Natural killer cell treated with Interleukin-12 subunit alpha and Interleukin-12 subunit beta and Interleukin-15 and Interleukin-18, amount 100 ng/mL, for 72 hours (primary cell): ENCODE measurements around the gene KAT2B. TPM values are rescaled to one million over a fixed set of nuclear protein-coding genes. Genes with fewer than 3 reads are reported as not detected.

Experiments
- ATAC-seq, 2 donors: fragments of 150-1000 bp; cut with Tn5 transposase in 1 of 2; sonication (Bioruptor Pico), chemical (Tn5 transposase) in 1 of 2; 2 replicates each; pipeline ENCODE4 v1.10.0; 2021
- DNase-seq: peaks from one replicate; pipeline ENCODE4 v3.0.0; 2022; ENCODE audit warnings: low spot score
- H3K27ac Mint-ChIP-seq, 2 donors: 1 replicate in 1 of 2; 2 replicates in 1 of 2; pipeline ENCODE4 v1.8.0; 2022; ENCODE audit warnings: mixed read lengths in 2 of 2, mild to moderate bottlenecking in 1 of 2, moderate library complexity in 1 of 2
- H3K27me3 Mint-ChIP-seq, 2 donors: 1 replicate in 1 of 2; 2 replicates in 1 of 2; pipeline ENCODE4 v1.8.0; 2022; ENCODE audit warnings: mixed read lengths in 2 of 2
- H3K36me3 Mint-ChIP-seq: one replicate; pipeline ENCODE4 v1.8.0; 2022; ENCODE audit warnings: mixed read lengths
- H3K4me1 Mint-ChIP-seq, 2 donors: 1 replicate in 1 of 2; 2 replicates in 1 of 2; pipeline ENCODE4 v1.8.0; 2022; ENCODE audit warnings: low read depth in 2 of 2, mixed read lengths in 2 of 2, mild to moderate bottlenecking in 1 of 2
- H3K4me3 Mint-ChIP-seq: one replicate; pipeline ENCODE4 v1.8.0; 2022; ENCODE audit warnings: mixed read lengths
- H3K9me3 Mint-ChIP-seq: 2 replicates; pipeline ENCODE4 v1.8.0; 2022; ENCODE audit warnings: mixed read lengths
- total RNA-seq, 2 donors: library from RNA; stranded (reverse); gene quantifications; one replicate each; pipeline ENCODE4 v1.2.3, GENCODE V29; 2022

The KAT2B gene
- total RNA-seq, 2 donors from 2014 or later, result 78.4 to 88.3 TPM

DNA sequence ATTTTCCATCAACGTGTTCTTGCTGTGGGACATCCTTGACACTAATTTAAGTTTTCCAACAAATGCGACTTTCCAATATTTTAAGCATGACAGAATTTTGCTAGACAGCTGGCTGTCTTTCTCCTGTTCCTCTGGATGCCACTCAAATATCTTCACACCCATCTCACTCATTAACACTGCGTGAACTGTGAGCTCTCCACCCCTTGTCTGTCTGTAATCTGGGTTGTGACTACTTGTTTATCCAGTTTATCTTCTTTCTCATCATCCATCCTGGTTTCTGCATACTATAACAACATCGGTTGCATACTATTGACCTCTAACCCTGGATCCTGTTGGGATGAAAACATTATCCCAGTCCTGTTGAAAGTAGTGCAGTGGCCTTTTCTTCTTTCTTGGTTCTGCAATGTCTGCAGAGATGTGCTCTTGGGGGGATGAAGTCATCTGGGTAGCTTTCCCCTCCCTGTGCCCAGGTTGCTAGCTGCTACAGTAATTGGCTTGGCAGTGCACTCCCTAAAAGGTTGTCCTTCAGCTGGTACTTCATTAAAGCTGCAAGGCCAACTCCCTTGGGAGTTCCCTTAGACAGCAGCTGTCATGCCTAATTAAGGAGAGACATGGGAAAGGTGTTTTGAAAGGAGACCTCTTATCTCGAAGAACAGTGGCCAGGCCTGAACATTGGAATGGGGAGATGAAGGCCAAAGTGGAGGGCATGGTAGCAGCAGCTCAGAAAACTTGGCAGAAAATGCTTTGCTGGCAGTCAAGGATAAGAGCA is 24.7 kb downstream of the KAT2B start:
- ATAC-seq, result no peak
- peaks cover 1% of the 10 kb centered on the region for H3K36me3 Mint-ChIP-seq
- DNase-seq, result no peak
- H3K27me3 Mint-ChIP-seq, result no peaks in the 10 kb centered on the region
- peaks cover 60 to 76% of the 10 kb centered on the region in 2 donors for H3K4me1 Mint-ChIP-seq
- H3K27ac Mint-ChIP-seq, result peak overlapping the region; percentile 20 to 45
- no peaks in the 10 kb centered on the region for H3K9me3 Mint-ChIP-seq
- peak overlapping the region; percentile 39 for H3K4me3 Mint-ChIP-seq

DNA sequence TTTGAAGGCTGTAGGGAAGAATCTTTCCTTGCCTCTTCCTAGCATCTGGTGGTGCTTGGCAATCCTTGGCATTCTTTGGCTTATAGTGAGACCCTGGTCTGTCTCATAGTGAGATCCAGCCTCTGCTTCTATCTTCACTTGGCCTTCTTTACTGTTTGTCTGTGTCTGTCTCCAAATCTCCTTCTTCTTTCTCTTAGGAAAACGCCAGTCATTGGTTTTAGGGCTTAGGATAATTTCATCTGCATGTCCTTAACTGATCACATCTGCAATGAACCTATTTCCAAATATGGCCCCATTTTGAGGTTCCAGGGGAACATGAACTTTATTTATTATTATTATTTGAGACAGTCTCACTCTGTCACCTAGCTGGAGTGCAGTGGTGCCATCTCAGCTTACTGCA is 25.8 kb downstream of the KAT2B start:
- no peak for ATAC-seq
- Mint-ChIP-seq H3K27me3 (no peaks in the 10 kb centered on the region), H3K27ac (peak overlapping the region; percentile 14 to 45), H3K4me1 (peaks cover 55 to 74% of the 10 kb centered on the region in 2 donors), H3K4me3 (no peak overlapping the region), H3K36me3 (no peaks in the 10 kb centered on the region), H3K9me3 (no peaks in the 10 kb centered on the region)
- no peak for DNase-seq

- Mint-ChIP-seq H3K36me3 (no peaks in the 10 kb centered on the region), H3K27me3 (no peaks in the 10 kb centered on the region), H3K27ac (peak overlapping the region; percentile 59 to 90), H3K4me3 (peak overlapping the region; percentile 13), H3K4me1 (peaks cover 59 to 76% of the 10 kb centered on the region in 2 donors), H3K9me3 (no peaks in the 10 kb centered on the region)
- DNase-seq (no peak), ATAC-seq (no peak)
Observed at GRCh38 chr3:20066850-20067617, 26.8 kb downstream of the KAT2B start.

GRCh38 chr3:20068512-20069177 is 28.4 kb downstream of the KAT2B start:
- Mint-ChIP-seq H3K36me3 (peaks cover 5% of the 10 kb centered on the region), H3K27me3 (no peaks in the 10 kb centered on the region), H3K9me3 (no peaks in the 10 kb centered on the region), H3K4me1 (peaks cover 60 to 81% of the 10 kb centered on the region in 2 donors), H3K27ac (peak overlapping the region; percentile 73 to 90), H3K4me3 (peak overlapping the region; percentile 50)
- ATAC-seq (peak in 1 of 2 donors; percentile 67), DNase-seq (no peak)

- DNase-seq (no peak), ATAC-seq (peak in 1 of 2 donors; percentile 57)
- Mint-ChIP-seq H3K4me3 (peak overlapping the region; percentile 50), H3K4me1 (peaks cover 57 to 76% of the 10 kb centered on the region in 2 donors), H3K27me3 (no peaks in the 10 kb centered on the region), H3K36me3 (peaks cover 5% of the 10 kb centered on the region), H3K9me3 (no peaks in the 10 kb centered on the region), H3K27ac (peak overlapping the region; percentile 73 to 90)
Observed at GRCh38 chr3:20069178-20069532, 28.9 kb downstream of the KAT2B start.

- Mint-ChIP-seq H3K9me3 (no peaks in the 10 kb centered on the region), H3K36me3 (peaks cover 5% of the 10 kb centered on the region), H3K4me3 (no peak overlapping the region), H3K27me3 (no peaks in the 10 kb centered on the region), H3K4me1 (peaks cover 45 to 56% of the 10 kb centered on the region in 2 donors), H3K27ac (peak overlapping the region in 1 of 2 donors; percentile 79)
- DNase-seq (no peak), ATAC-seq (no peak)
Observed at GRCh38 chr3:20071175-20071574, 30.9 kb downstream of the KAT2B start.

DNA sequence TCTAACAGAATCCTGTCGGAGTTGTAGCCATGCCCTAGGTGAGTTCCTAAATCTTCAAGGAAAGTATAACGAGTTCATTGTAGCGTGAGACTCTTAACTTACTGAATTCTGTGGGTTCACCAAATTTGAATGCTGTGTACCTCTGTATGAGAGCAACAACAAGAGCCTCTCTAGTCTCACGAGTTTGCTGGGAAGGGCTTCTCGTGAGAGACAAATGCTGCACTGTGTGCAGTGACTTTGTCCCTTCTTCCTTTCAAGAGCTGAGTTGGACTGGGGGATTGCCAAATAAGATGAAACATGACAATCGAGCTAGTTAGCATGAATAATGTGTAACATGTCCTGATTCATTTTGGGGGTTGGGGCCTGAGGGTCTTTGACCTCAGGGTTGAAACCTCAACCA is 32.2 kb downstream of the KAT2B start:
- no peak for DNase-seq
- ATAC-seq, result no peak
- Mint-ChIP-seq H3K36me3 (peaks cover 5% of the 10 kb centered on the region), H3K27me3 (no peaks in the 10 kb centered on the region), H3K4me1 (peaks cover 42 to 47% of the 10 kb centered on the region in 2 donors), H3K9me3 (no peaks in the 10 kb centered on the region), H3K27ac (peak overlapping the region in 1 of 2 donors; percentile 10), H3K4me3 (no peak overlapping the region)

DNA sequence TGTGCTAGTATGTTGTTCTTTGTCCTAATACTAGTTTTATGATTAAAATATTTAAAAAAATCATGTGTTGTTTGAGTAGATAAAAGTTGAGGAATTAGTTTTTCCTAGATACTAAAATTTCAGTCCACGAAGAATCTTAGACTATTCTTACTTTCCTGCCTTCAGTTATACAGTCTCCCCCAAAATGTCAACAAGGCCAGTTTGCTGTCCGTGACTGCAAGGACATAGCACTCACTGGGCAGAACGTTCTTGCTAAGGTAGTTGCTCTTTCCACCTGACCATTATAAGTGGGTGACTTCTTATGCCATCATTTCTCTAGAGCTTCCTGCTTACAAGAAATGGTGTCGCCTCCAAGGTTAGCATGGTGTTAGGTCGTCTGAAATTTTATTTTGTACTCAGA is 32.8 kb downstream of the KAT2B start:
- no peaks in the 10 kb centered on the region for H3K27me3 Mint-ChIP-seq
- H3K27ac Mint-ChIP-seq, result peak overlapping the region in 1 of 2 donors; percentile 10
- peaks cover 5% of the 10 kb centered on the region for H3K36me3 Mint-ChIP-seq
- H3K4me3 Mint-ChIP-seq, result no peak overlapping the region
- DNase-seq, result no peak
- H3K4me1 Mint-ChIP-seq, result peaks cover 39 to 43% of the 10 kb centered on the region in 2 donors
- H3K9me3 Mint-ChIP-seq, result no peaks in the 10 kb centered on the region
- no peak for ATAC-seq

- ATAC-seq (no peak), DNase-seq (no peak)
- no peak overlapping the region for H3K4me3 Mint-ChIP-seq
- peaks cover 33 to 37% of the 10 kb centered on the region in 2 donors for H3K4me1 Mint-ChIP-seq
- peaks cover 5% of the 10 kb centered on the region for H3K36me3 Mint-ChIP-seq
- no peaks in the 10 kb centered on the region for H3K27me3 Mint-ChIP-seq
- H3K9me3 Mint-ChIP-seq, result no peaks in the 10 kb centered on the region
- H3K27ac Mint-ChIP-seq, result no peak overlapping the region
Observed at GRCh38 chr3:20073683-20074082, 33.4 kb downstream of the KAT2B start.

GRCh38 chr3:20074226-20075063 is 34.2 kb downstream of the KAT2B start:
- peaks cover 5% of the 10 kb centered on the region for H3K36me3 Mint-ChIP-seq
- ATAC-seq, result no peak
- no peak for DNase-seq
- peak overlapping the region; percentile 39 to 67 for H3K27ac Mint-ChIP-seq
- no peaks in the 10 kb centered on the region for H3K9me3 Mint-ChIP-seq
- H3K27me3 Mint-ChIP-seq, result no peaks in the 10 kb centered on the region
- H3K4me3 Mint-ChIP-seq, result no peak overlapping the region
- H3K4me1 Mint-ChIP-seq, result peaks cover 26 to 31% of the 10 kb centered on the region in 2 donors

DNA sequence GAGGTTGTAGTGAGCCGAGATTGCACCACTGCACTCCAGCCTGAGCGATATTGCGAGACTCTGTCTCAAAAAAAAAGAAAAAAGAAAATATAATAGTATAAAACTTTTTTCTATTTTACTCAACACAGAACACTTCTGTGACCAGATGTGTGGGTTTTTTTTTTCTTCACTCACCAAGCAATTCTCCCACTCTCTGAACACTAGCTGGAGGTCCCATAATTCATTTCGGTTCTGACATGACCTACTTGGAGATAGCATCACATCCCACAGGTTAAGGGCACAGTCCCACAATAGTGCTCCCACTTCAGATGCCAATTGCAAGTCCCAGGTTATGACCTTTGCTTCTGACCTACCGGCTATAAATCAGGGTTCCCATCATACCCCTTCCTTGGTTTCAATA is 35.0 kb downstream of the KAT2B start:
- Mint-ChIP-seq H3K4me1 (peaks cover 26 to 33% of the 10 kb centered on the region in 2 donors), H3K27me3 (no peaks in the 10 kb centered on the region), H3K27ac (peak overlapping the region in 1 of 2 donors; percentile 57), H3K9me3 (no peaks in the 10 kb centered on the region), H3K4me3 (no peak overlapping the region), H3K36me3 (peaks cover 5% of the 10 kb centered on the region)
- DNase-seq (no peak), ATAC-seq (no peak)

DNA sequence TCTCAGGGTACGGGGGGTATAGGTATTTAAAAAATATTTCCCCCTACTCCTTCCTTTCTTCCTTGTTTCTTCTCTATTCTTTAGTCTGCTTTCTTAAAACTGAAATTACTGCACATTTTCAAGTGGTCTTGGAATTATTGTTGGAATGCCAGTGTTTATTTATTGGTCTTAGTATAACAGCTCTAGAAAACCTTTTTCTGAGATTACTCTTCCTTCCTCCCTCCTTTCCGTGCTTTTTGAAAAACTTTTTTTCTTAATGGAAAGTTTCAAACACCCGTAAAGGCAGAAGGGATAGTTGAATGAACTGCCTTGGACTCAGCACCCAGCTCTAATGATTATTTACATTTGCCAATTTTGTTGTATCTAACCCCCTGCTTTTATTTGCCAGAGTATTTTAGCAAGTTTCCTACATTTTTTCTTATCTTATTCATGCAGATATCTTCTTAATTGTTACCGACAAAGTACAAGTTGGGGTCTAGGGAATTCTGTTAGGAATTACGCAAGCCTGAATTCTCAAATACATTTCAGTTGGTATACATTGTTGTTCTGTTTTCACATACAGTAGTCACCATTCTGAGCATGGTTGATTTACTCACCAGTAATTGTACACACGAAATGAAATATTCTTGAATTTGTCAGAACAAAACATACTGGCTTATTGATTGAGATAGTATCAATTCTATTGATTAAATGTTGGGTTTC is 36.2 kb downstream of the KAT2B start:
- Mint-ChIP-seq H3K27ac (peak overlapping the region in 1 of 2 donors; percentile 57), H3K4me3 (no peak overlapping the region), H3K27me3 (no peaks in the 10 kb centered on the region), H3K9me3 (no peaks in the 10 kb centered on the region), H3K4me1 (peaks cover 31 to 36% of the 10 kb centered on the region in 2 donors), H3K36me3 (peaks cover 5% of the 10 kb centered on the region)
- ATAC-seq, result no peak
- DNase-seq, result no peak
